DOHH2 (cell line): ENCODE results near the gene LPIN3.

Experiments used
- H3F3A ChIP-seq: fragments of 200-600 bp; sonication (generic), shearing (Covaris generic); 2 replicates; pipeline ENCODE4 v1.6.0; 2016; ENCODE audit warnings: antibody characterized with exemption, mild to moderate bottlenecking; ENCODE audit not compliant: control insufficient read depth, insufficient read depth
- H3K27ac ChIP-seq: fragments of 200-600 bp; sonication (generic); 2 replicates; pipeline ENCODE4 v1.5.1; 2014; ENCODE audit warnings: low read depth, mild to moderate bottlenecking, low read length, moderate library complexity
- H3K27me3 ChIP-seq: fragments of 200-600 bp; sonication (generic); 2 replicates; pipeline ENCODE4 v1.6.1; 2014; ENCODE audit warnings: mild to moderate bottlenecking, low read length, mixed read lengths; ENCODE audit not compliant: control insufficient read depth
- H3K36me3 ChIP-seq: fragments of 200-600 bp; sonication (generic); 2 replicates; pipeline ENCODE4 v1.6.1; 2014; ENCODE audit warnings: mild to moderate bottlenecking, low read length, moderate library complexity, mixed read lengths; ENCODE audit not compliant: control insufficient read depth
- H3K4me1 ChIP-seq: fragments of 200-600 bp; sonication (generic); 2 replicates; pipeline ENCODE4 v1.6.1; 2014; ENCODE audit warnings: mild to moderate bottlenecking, low read length, mixed read lengths; ENCODE audit not compliant: control insufficient read depth
- H3K4me2 ChIP-seq: fragments of 200-600 bp; sonication (generic); 2 replicates; pipeline ENCODE4 v1.6.0; 2014; ENCODE audit warnings: mild to moderate bottlenecking, low read length, moderate library complexity
- H3K4me3 ChIP-seq: fragments of 200-600 bp; sonication (generic); 2 replicates; pipeline ENCODE4 v1.5.1; 2014; ENCODE audit warnings: mild to moderate bottlenecking, low read length, mixed read lengths
- H3K79me2 ChIP-seq: fragments of 200-600 bp; sonication (generic); 2 replicates; pipeline ENCODE4 v1.6.1; 2014; ENCODE audit warnings: mild to moderate bottlenecking, low read length, mixed read lengths; ENCODE audit not compliant: control insufficient read depth
- H3K9me2 ChIP-seq: fragments of 200-600 bp; sonication (generic); replicated peaks from 2 replicates; pipeline ENCODE4 v1.6.1; 2014; ENCODE audit warnings: mild to moderate bottlenecking, low read length, mixed read lengths; ENCODE audit not compliant: control insufficient read depth
- H3K9me3 ChIP-seq: fragments of 200-600 bp; sonication (generic); 2 replicates; pipeline ENCODE4 v1.6.1; 2014; ENCODE audit warnings: antibody characterized with exemption, low read length, mixed read lengths; ENCODE audit not compliant: control insufficient read depth, insufficient read depth
- H4K20me1 ChIP-seq: fragments of 200-600 bp; sonication (generic); 2 replicates; pipeline ENCODE4 v1.6.0; 2014; ENCODE audit warnings: low read depth, mild to moderate bottlenecking, antibody characterized with exemption, low read length, moderate library complexity; ENCODE audit not compliant: control insufficient read depth, insufficient read depth
- EZH2phosphoT487 ChIP-seq: fragments of 200-600 bp; sonication (generic); IDR thresholded peaks from 2 replicates; pipeline ENCODE4 v1.6.1; 2017; ENCODE audit warnings: borderline replicate concordance, mild to moderate bottlenecking, antibody characterized with exemption, low read length, moderate library complexity, mixed read lengths
- TF ChIP-seq, protein P1 (sequence below): fragments of 200-600 bp; sonication (generic); IDR thresholded peaks from one replicate; pipeline ENCODE4 v1.5.1; 2014; ENCODE audit warnings: antibody characterized with exemption, mild to moderate bottlenecking, low read depth, low read length; ENCODE audit not compliant: poor library complexity, severe bottlenecking

The LPIN3 gene

DNA sequence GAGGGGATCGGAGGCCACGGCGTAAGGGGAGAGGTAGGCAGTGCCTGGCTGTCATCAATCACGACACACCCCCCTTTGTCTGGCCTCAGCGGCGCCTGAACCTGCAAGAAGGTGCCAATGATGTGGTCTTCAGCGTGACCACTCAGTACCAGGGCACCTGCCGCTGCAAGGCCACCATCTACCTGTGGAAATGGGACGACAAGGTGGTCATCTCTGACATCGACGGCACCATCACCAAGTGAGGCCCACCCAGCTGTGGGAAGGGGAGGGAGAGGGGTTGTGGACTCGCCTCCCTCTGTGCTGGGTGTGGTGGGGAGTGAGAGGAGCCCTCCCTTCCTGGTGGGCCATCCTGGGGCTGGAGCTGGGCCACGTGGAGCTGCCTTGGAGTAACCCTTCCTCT lies 16.3 kb downstream of the LPIN3 start:
- H3K36me3 ChIP-seq: no peaks in the 10 kb centered on the region

GRCh38 chr20:41357424-41358163 lies 17.0 kb downstream of the LPIN3 start:
- no peak overlapping the region for H3K27ac ChIP-seq
- no peaks in the 10 kb centered on the region for H3K79me2 ChIP-seq
- TF ChIP-seq EZH2phosphoT487: no peak
- TF ChIP-seq, protein P1, sequence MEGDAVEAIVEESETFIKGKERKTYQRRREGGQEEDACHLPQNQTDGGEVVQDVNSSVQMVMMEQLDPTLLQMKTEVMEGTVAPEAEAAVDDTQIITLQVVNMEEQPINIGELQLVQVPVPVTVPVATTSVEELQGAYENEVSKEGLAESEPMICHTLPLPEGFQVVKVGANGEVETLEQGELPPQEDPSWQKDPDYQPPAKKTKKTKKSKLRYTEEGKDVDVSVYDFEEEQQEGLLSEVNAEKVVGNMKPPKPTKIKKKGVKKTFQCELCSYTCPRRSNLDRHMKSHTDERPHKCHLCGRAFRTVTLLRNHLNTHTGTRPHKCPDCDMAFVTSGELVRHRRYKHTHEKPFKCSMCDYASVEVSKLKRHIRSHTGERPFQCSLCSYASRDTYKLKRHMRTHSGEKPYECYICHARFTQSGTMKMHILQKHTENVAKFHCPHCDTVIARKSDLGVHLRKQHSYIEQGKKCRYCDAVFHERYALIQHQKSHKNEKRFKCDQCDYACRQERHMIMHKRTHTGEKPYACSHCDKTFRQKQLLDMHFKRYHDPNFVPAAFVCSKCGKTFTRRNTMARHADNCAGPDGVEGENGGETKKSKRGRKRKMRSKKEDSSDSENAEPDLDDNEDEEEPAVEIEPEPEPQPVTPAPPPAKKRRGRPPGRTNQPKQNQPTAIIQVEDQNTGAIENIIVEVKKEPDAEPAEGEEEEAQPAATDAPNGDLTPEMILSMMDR: no peak
- no peak overlapping the region for H3K4me3 ChIP-seq
- no peaks in the 10 kb centered on the region for H4K20me1 ChIP-seq
- no peaks in the 10 kb centered on the region for H3K27me3 ChIP-seq
- no peaks in the 10 kb centered on the region for H3K4me1 ChIP-seq
- H3K36me3 ChIP-seq: no peaks in the 10 kb centered on the region
- no peaks in the 10 kb centered on the region for H3K9me3 ChIP-seq
- no peak overlapping the region for H3K4me2 ChIP-seq
- no peaks in the 10 kb centered on the region for H3K9me2 ChIP-seq
- H3F3A ChIP-seq: no peaks in the 10 kb centered on the region

More for the DNA sequence above, 16.3 kb downstream of the LPIN3 start:
- no peak overlapping the region for H3K27ac ChIP-seq
- H3K79me2 ChIP-seq: no peaks in the 10 kb centered on the region
- no peaks in the 10 kb centered on the region for H3K9me2 ChIP-seq
- no peak overlapping the region for H3K4me3 ChIP-seq
- H4K20me1 ChIP-seq: no peaks in the 10 kb centered on the region
- H3K4me1 ChIP-seq: no peaks in the 10 kb centered on the region
- H3K9me3 ChIP-seq: no peaks in the 10 kb centered on the region
- no peaks in the 10 kb centered on the region for H3F3A ChIP-seq
- TF ChIP-seq EZH2phosphoT487: no peak
- TF ChIP-seq, protein P1: no peak
- no peak overlapping the region for H3K4me2 ChIP-seq
- no peaks in the 10 kb centered on the region for H3K27me3 ChIP-seq

- no peak for TF ChIP-seq EZH2phosphoT487
- TF ChIP-seq, protein P1: no peak
- Histone ChIP-seq H4K20me1 (no peaks in the 10 kb centered on the region), H3K36me3 (no peaks in the 10 kb centered on the region), H3F3A (no peaks in the 10 kb centered on the region), H3K79me2 (no peaks in the 10 kb centered on the region), H3K9me2 (no peaks in the 10 kb centered on the region), H3K27ac (no peak overlapping the region), H3K4me3 (no peak overlapping the region), H3K27me3 (no peaks in the 10 kb centered on the region), H3K4me2 (no peak overlapping the region), H3K9me3 (no peaks in the 10 kb centered on the region), H3K4me1 (no peaks in the 10 kb centered on the region)
Observed at GRCh38 chr20:41358230-41358629, 17.6 kb downstream of the LPIN3 start.
